Activated CD4-positive, alpha-beta T cell treated with anti-CD3 and anti-CD28 coated beads for 1 hour (primary cell): ENCODE measurements around the gene GHR.

ENCODE experiments used
- DNase-seq: peaks from one replicate; pipeline ENCODE4 v3.0.0-alpha.2; 2020

The GHR gene

DNA sequence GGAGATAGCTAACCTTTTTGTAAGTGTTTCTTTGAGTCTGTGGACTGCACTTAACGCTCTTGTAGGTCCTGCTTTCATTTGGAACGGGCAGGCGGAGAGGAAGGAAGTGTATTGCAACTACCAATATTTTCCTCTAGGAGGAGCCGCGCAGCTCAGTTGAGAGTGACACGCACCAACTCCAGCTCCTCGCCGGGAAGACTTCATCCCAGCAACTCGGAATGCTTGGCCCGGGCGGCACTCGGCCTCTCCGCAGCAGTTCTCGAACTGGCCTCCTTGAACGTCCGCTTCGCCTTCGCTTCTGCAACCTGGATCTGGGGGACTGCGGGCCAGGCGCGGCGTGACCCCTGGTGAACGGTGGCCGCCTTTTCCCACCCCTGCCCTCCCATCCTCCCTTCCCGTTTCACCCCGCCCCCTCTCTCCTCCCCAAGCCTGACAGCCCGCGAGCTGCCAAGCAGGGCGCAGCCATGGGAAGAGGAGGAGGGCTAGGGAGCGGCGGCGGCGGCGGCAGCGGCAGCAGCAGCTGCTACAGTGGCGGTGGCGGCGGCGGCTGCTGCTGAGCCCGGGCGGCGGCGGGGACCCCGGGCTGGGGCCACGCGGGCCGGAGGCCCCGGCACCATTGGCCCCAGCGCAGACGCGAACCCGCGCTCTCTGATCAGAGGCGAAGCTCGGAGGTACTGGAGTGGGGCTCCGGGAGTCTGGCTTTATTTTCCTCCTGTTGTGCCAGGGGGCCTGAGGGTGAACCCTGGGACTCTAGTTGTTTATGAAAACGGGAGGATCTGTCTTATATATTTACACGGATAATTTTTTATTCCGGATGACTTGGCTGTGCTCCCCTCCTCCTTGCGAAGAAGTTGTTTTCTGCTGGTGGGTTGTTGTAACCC lies at the start of gene GHR:
GHR (plus strand) TSS at position 155 of the 881 bp plus-strand sequence. CDS start 142,436 bp downstream, outside the sequence.
- no peak for DNase-seq

DNA sequence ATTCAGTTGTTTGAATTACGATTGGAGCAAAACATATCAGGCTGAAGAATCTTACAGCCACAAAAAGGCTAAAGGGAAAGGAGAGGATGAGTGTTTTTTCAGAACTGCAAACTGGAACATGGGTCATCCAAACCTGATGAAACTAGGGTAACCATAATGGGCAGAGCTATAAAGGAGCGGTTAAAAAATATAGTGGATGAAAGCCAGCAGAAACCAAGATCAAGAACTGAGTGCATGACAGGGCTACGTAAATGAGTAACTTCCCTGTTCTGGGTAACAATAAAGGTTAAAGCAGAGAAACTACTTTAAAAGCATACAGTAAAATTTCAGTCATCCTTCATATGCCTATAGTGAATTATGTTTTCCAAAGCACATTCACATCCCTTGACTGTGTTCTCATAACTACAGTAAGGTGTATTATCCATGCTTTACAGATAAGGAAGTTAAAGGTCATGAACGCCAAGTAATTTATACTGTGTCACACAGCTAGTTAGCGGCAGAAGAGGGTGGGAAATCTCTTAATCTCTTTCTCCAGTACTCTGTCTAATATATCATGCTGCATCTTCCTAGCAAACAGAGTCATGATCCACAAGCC lies 48.5 kb upstream of the GHR start:
- DNase-seq, result no peak

- DNase-seq, result no peak
Measured at GRCh38 chr5:42377496-42377895, 45.7 kb upstream of the GHR start.

DNA sequence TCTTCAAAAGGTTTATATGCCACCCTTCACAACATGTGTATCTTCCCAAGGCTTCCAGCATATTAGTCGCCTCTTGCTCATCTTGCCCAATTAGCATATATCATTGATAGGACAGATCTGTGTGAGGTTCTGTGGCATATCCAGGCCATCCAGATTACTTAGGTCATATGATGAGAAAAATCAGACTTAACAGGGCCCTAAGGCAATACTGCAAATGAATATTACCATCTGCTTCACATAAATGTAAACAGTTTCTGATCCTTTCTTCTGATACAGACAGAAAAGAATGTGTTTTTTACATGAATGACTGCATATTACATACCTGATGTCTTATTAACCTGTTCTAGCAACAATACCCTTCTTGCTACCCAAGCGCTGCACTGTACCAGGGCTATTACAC lies 41.3 kb upstream of the GHR start:
- no peak for DNase-seq

- no peak for DNase-seq
Measured at GRCh38 chr5:42387563-42387962, 35.7 kb upstream of the GHR start.

DNA sequence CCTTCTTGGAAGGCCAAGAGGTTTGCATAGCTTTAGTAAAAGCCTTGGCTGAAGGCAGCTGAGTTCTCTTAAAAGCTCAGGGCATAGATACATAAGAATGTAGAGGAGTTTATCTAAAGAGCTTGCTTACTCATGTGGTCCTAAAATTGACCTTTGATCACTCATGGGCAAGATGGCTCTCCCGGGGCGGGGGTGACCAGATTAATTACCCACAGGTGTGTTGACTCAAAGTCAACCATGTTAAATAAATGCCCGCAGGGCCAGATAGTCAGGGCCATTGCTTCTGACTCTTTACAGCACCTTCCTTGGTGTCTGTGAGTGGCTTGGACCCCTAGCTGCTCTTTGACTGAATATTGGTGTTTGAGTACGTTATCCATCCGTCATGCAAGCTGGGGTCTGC lies 33.1 kb upstream of the GHR start:
- no peak for DNase-seq

DNA sequence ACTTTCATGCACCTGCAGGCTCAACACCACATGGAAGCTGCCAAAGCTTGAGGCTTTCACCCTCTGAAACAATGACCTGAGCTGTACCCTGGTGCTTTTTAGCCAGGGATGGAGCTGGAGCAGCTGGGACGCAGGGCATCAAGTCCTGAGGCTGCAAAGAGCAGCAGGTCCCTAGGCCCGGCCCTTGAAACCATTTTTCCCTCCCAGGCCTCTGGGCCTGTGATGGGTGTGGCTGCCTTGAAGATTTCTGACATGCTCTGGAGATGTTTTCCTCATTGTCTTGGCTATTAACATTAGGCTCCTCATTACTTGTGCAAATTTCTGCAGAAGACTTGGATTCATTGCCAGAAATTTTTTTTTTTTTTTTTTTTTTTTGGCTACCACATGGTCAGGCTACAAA lies 30.3 kb upstream of the GHR start:
- no peak for DNase-seq

GRCh38 chr5:42396111-42396510 lies 27.1 kb upstream of the GHR start:
- no peak for DNase-seq

DNA sequence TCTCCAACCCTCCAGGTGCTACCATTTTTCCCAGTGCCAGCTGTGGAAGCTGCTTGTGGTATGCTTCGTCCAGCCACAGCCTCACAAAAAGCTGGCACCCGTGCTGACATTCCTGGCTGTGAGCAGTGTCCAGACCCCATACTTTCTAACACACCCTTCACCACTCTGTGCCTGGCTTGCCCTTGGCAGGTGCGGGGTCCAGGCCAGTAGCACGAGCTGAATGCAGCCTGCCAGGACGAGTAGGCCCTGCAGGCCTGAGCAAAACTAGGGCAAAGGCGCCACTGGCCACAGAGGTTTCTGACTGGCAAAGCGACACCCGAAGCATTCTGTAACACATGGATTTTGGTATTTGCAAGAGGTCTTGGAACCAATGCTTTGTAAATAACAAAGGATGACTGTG lies 26.0 kb upstream of the GHR start:
- DNase-seq, result no peak

GRCh38 chr5:42399702-42400101 lies 23.5 kb upstream of the GHR start:
- DNase-seq, result no peak

DNA sequence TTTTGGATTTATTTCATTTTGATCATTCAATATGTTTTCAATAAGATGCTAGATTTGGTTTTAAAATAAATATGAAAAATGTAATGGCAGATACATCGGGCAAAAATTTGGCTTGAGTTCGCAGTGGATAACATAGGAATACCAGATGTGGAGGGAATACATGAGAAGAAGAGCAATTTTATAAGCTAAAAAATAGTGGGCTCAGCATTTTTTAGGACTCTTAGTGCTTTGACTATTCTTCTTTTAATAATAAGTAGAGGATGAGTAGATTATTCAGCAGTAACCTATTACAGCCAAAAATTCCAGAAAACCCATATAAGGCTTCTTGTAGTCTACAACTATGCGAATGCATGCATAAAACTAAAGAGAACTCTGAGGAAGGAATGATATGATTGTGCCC lies 22.8 kb upstream of the GHR start:
- DNase-seq, result no peak

GRCh38 chr5:42403236-42403635 lies 20.0 kb upstream of the GHR start:
- no peak for DNase-seq

GRCh38 chr5:42404366-42404765 lies 18.9 kb upstream of the GHR start:
- DNase-seq, result no peak

DNA sequence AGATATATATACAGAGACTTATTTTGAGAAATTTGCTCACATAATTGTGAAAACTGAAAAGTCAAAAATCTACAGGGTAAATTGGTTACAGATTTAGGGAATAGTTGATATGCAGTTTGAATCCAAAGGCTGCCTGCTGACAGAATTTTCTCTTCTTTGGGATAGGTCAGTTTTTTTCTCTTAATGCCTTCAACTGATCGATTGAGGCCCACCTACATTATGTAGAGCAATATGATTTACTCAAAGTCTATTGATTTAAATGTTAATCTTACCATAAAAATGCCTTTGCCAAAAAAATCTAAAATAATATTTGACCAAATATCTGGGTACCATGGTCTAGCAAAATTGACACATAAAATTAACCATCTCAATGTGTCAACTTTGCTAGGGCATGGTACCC lies 3.9 kb upstream of the GHR start:
- no peak for DNase-seq

- no peak for DNase-seq
Measured at GRCh38 chr5:42422656-42423280, 471 bp upstream of the GHR start.

GRCh38 chr5:42426016-42426415 lies 2.8 kb downstream of the GHR start:
- DNase-seq, result no peak

DNA sequence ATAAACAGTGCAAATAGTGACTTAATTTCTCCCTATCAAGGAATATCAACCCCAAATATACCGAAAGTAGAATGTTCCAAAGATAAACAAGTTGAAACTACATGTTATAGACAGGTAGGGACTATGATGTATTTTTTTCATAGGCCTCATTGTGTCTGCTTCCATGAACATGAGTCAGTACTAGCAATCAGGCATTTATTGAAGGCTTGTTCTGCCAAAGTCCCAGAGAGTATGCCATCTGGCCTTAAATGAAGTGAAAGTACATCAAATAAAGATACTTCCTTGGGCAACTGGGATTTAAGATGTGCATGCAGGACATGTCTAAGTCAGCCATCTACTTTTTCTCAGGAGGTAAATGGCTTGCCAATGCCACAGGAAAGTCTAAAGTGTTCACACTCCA lies 6.5 kb downstream of the GHR start:
- no peak for DNase-seq

DNA sequence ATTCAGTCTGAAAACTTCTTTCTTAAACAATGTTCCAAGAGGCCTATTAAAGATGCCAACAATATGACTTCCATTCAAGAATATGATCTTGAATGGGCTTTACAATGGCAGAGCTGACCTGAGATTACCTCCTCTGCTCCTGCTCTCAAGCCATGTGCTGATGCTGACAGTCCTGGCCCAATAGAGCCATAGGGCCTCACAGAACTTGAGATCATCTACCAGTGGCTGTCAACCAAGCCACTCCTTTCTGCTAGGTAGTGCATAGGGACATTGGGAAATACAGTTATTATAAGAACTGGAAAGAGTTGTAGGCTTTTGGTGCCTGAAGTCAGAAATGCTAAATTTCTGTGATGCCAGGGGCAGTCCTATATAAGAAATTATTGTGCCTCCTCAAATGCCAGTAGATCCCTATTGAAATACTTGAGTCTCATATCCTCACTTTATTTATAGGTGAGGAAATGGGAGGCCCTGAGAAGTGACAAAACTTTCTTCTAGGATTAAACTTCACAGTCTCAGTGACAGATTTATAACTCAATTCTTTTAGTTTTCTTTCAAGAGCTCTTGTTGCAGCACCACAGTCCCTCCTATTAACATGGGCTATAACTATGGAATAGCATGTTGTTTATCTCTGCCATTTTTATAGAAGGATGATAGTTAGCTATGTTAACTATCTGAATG lies 10.9 kb downstream of the GHR start:
- DNase-seq, result no peak

- no peak for DNase-seq
Measured at GRCh38 chr5:42436051-42436450, 12.8 kb downstream of the GHR start.

- no peak for DNase-seq
Measured at GRCh38 chr5:42454216-42454995, 31.2 kb downstream of the GHR start.

DNA sequence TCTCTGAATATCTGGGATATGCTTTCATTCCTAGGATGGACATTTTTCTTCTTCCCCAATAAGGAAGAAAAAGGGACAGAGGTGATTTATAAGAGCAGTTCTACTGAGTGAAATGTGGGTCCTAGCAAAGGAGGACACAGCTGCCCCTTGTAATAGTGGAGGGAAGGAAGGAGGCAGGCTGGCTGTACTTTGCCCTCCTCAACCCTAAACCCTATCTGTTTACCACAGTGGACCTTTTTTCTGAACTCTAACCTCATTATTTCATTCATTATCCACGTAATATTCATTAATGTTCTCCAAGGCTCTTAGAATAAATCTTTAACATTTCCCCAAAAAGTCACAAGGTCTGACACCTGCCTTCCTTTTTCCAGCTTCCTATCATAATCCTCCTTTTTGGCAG lies 37.8 kb downstream of the GHR start:
- DNase-seq, result no peak

- no peak for DNase-seq
Measured at GRCh38 chr5:42461507-42461906, 38.3 kb downstream of the GHR start.

GRCh38 chr5:42462083-42462482 lies 38.8 kb downstream of the GHR start:
- DNase-seq, result no peak
